Panc1 (cell line): ENCODE measurements around the gene IL22RA1. TPM values are rescaled to one million over a fixed set of nuclear protein-coding genes. Genes with fewer than 3 reads are reported as not detected.

Experiments used
- ATAC-seq: fragments of 200-7000 bp; cut with Tn5 transposase; 2 replicates; pipeline ENCODE4 v1.9.1; 2020; ENCODE audit warnings: mild to moderate bottlenecking, moderate library complexity
- BruUV-seq: library from RNA; stranded (reverse); fragments of 400-500 nt; replicated peaks from 2 replicates; lab custom pipeline; 2021; lab: Mats Ljungman, UMichigan
- CTCF ChIA-PET: fragments of 300-600 bp; sonication (Branson Sonifier 250); formaldehyde crosslinking; loops from one replicate; lab custom pipeline; 2022; ENCODE audit warnings: antibody characterized with exemption; lab: Charles Lee
- POLR2A ChIA-PET: fragments of 300-600 bp; sonication (Branson Sonifier 250); formaldehyde crosslinking; loops from one replicate; lab custom pipeline; 2022; ENCODE audit warnings: antibody characterized with exemption; lab: Charles Lee
- DNase-seq: peaks from one replicate; pipeline ENCODE4 v3.0.0-alpha.2; 2010; ENCODE audit warnings: low read depth, low spot score
- H3K27ac ChIP-seq: 2 replicates; pipeline ENCODE4 v1.5.1; 2011; ENCODE audit warnings: mild to moderate bottlenecking, low read length, inconsistent platforms
- H3K27me3 ChIP-seq: fragments of 200-500 bp; sonication (Bioruptor generic); 2 replicates; pipeline ENCODE4 v1.6.0; 2014; ENCODE audit warnings: low read length, inconsistent platforms; ENCODE audit not compliant: control insufficient read depth, insufficient read depth
- H3K36me3 ChIP-seq: fragments of 200-500 bp; sonication (Bioruptor generic); 2 replicates; pipeline ENCODE4 v1.5.1; 2014; ENCODE audit warnings: inconsistent platforms, mild to moderate bottlenecking, low read length, moderate library complexity; ENCODE audit not compliant: control insufficient read depth, insufficient read depth
- H3K4me1 ChIP-seq: 2 replicates; pipeline ENCODE4 v1.5.1; 2011; ENCODE audit warnings: inconsistent platforms, mild to moderate bottlenecking, low read length, moderate library complexity; ENCODE audit not compliant: control insufficient read depth, insufficient read depth
- H3K4me3 ChIP-seq, 2 experiments: 2 replicates each; pipeline ENCODE4 v1.5.1; 2011 to 2012; ENCODE audit warnings: low read depth in 2 of 2, low read length in 2 of 2, mild to moderate bottlenecking in 2 of 2, inconsistent platforms in 1 of 2, moderate library complexity in 1 of 2
- H3K9me3 ChIP-seq: fragments of 200-500 bp; sonication (Bioruptor generic); 2 replicates; pipeline ENCODE4 v1.5.1; 2014; ENCODE audit warnings: low read depth, mild to moderate bottlenecking, inconsistent platforms, low read length, moderate library complexity; ENCODE audit not compliant: control insufficient read depth, insufficient read depth
- CTCF ChIP-seq: fragments of 450-650 bp; IDR thresholded peaks from 2 replicates; pipeline ENCODE4 v1.5.1; 2017; ENCODE audit warnings: mild to moderate bottlenecking
- POLR2AphosphoS5 ChIP-seq: IDR thresholded peaks from 2 replicates; pipeline ENCODE4 v1.6.1; 2012; ENCODE audit warnings: mild to moderate bottlenecking, low read depth, low read length, moderate library complexity
- REST ChIP-seq, 2 experiments: IDR thresholded peaks; 2 replicates each; pipeline ENCODE4 v1.6.1; 2011 to 2012; ENCODE audit warnings: low read depth in 2 of 2, control low read depth in 1 of 2, low read length in 1 of 2, mild to moderate bottlenecking in 1 of 2, moderate library complexity in 1 of 2; ENCODE audit not compliant: insufficient read depth in 1 of 2
- SIN3A ChIP-seq: IDR thresholded peaks from 2 replicates; pipeline ENCODE4 v1.6.1; 2012; ENCODE audit warnings: low read depth, mild to moderate bottlenecking, low read length, moderate library complexity, borderline replicate concordance; ENCODE audit not compliant: insufficient read depth
- TCF7L2 ChIP-seq: IDR thresholded peaks from 2 replicates; pipeline ENCODE4 v1.6.1; 2011; ENCODE audit warnings: mild to moderate bottlenecking, low read depth, low read length, inconsistent platforms
- in situ Hi-C: cut with HindIII; loops from 2 replicates; pipeline ENCODE4 v1.10.0; 2016; ENCODE audit warnings: low sequenced_read_pairs, low pct_unique_long_range_greater_than_20kb
- intact Hi-C: fragments of 100-400 bp; cut with micrococcal nuclease; formaldehyde crosslinking; loops from one replicate; pipeline ENCODE4 v1.10.0; 2022; ENCODE audit not compliant: unreplicated experiment
- total RNA-seq: library from RNA; stranded (reverse); gene quantifications from one replicate; pipeline ENCODE4 v1.2.1, GENCODE V29; 2021; ENCODE audit not compliant: unreplicated experiment

Gene IL22RA1
- total RNA-seq, 1 experiment from 2014 or later: 1.1 TPM

DNA sequence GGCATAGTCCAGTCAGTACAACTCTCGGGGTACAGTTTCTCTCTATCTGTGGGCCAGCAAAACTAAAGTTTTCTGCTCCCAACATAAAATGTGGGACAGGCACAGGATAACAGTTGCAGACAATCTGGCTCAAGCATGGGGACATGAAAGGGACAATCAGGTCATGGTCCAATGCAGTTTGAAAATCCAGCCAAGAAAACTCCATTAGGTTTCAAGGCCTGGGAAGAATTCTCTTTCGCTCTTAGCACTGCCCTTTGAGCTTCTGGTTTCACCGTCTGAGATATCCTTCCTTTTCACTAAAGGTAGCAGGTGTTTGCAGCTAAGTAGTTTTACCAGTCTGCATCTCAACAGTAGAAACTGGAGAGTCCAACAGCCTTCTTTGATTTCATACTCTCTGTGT, 21.1 kb upstream of the IL22RA1 start:
- in situ Hi-C loops: no loop called here
- TF ChIP-seq REST (IDR thresholded peaks at IDR 0.05; ENCODE audit: insufficient read depth in 1 of 2, low read depth in 2 of 2, low read length in 1 of 2) (no peak), SIN3A (no peak), CTCF (no peak), POLR2AphosphoS5 (no peak), TCF7L2 (no peak)
- H3K9me3 ChIP-seq: no peaks in the 10 kb centered on the region
- ChIA-PET POLR2A (no interaction called here), CTCF (interaction anchor here (0.9 kb wide), 1 partner anchor 14 kb away, joined by 3 read pairs; no protein-coding TSS in a partner anchor)
- H3K27me3 ChIP-seq: no peaks in the 10 kb centered on the region
- DNase-seq (no peak), ATAC-seq (no peak)
- H3K4me1 ChIP-seq: no peaks in the 10 kb centered on the region
- no TSS peak for BruUV-seq
- intact Hi-C loops: no loop called here
- H3K36me3 ChIP-seq: no peaks in the 10 kb centered on the region
- H3K27ac ChIP-seq: no peak overlapping the region
- H3K4me3 ChIP-seq: no peak overlapping the region

- ChIA-PET CTCF (no interaction called here), POLR2A (no interaction called here)
- Histone ChIP-seq H3K9me3 (no peaks in the 10 kb centered on the region), H3K27ac (no peak overlapping the region), H3K4me1 (no peaks in the 10 kb centered on the region), H3K27me3 (no peaks in the 10 kb centered on the region), H3K36me3 (no peaks in the 10 kb centered on the region), H3K4me3 (no peak overlapping the region)
- intact Hi-C loops: no loop called here
- ATAC-seq (no peak), DNase-seq (no peak)
- TF ChIP-seq CTCF (no peak), TCF7L2 (no peak), POLR2AphosphoS5 (no peak)
- no TSS peak for BruUV-seq
- in situ Hi-C loops: no loop called here
Observed at GRCh38 chr1:24162201-24162600, 19.3 kb upstream of the IL22RA1 start.
